GM12864 (cell line): Measurements from ENCODE around the gene SIN3A.

Experiments used
- DNase-seq: peaks from one replicate; pipeline ENCODE4 v3.0.0-alpha.2; 2011; ENCODE audit warnings: low read depth
- H3K4me3 ChIP-seq: 2 replicates; pipeline ENCODE4 v1.5.1; 2011; ENCODE audit warnings: mild to moderate bottlenecking, low read depth, low read length, control low read depth
- TF ChIP-seq, protein P1 (sequence below): IDR thresholded peaks from 2 replicates; pipeline ENCODE4 v1.5.1; 2011; ENCODE audit warnings: low read depth, mild to moderate bottlenecking, moderate library complexity, low read length, control low read depth, inconsistent platforms; ENCODE audit errors: missing control alignments

Gene SIN3A

DNA sequence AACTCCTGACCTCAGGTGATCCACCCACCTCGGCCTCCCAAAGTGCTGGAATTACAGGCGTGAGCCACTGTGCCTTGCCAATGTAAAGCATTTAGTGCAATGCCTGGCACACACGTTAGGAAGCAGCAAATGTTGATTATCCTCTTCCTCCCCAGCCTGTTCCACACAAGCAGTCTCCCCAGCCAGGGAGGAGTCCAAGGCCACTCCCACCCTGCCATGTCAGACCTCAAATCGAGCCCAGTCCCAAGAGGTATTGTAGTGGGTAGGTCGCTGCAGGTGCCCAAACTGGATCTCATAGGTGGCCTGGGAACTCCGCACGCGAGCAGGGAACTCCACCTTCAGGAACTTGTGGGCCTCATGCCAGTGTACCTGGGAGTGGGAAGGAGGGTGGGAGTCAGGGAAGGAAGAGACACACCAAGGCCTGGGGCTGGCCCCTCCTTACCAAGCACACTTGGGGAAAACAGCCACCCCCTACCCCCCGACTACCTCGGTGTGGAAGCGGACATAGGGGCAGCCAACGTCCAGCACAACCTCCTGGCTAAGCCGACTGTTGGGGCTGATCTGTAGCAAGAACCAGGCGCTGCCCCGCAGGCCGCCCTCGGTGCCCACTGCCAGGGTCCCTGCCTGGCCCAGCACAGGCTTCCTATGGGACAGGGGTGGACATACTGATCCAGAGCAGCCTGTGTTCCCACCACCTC lies 93.4 kb downstream of the SIN3A start:
- TF ChIP-seq, protein P1, sequence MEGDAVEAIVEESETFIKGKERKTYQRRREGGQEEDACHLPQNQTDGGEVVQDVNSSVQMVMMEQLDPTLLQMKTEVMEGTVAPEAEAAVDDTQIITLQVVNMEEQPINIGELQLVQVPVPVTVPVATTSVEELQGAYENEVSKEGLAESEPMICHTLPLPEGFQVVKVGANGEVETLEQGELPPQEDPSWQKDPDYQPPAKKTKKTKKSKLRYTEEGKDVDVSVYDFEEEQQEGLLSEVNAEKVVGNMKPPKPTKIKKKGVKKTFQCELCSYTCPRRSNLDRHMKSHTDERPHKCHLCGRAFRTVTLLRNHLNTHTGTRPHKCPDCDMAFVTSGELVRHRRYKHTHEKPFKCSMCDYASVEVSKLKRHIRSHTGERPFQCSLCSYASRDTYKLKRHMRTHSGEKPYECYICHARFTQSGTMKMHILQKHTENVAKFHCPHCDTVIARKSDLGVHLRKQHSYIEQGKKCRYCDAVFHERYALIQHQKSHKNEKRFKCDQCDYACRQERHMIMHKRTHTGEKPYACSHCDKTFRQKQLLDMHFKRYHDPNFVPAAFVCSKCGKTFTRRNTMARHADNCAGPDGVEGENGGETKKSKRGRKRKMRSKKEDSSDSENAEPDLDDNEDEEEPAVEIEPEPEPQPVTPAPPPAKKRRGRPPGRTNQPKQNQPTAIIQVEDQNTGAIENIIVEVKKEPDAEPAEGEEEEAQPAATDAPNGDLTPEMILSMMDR, result no peak
- no peak for DNase-seq
- H3K4me3 ChIP-seq, result no peak overlapping the region

DNA sequence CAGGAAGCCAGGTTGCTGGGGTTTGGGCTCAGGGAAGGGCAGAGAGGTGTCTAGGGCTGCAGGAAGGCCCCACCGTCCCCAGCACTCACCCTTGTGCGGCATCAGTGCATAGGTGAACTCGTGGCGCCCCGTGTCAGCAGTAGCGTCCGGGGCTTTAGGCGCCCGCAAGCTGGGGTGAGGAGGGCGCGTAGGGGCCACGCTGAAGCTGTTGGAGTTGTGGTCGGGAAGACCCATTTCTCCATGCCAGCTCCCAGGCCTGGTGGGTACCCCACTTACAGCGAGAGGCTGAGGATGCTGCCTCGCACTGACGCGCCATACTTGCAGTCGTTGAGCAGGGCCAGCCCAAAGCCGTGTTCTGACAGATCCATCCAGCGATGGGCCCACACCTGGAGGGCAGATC lies 95.0 kb downstream of the SIN3A start:
- no peak for DNase-seq
- TF ChIP-seq, protein P1, result no peak

DNA sequence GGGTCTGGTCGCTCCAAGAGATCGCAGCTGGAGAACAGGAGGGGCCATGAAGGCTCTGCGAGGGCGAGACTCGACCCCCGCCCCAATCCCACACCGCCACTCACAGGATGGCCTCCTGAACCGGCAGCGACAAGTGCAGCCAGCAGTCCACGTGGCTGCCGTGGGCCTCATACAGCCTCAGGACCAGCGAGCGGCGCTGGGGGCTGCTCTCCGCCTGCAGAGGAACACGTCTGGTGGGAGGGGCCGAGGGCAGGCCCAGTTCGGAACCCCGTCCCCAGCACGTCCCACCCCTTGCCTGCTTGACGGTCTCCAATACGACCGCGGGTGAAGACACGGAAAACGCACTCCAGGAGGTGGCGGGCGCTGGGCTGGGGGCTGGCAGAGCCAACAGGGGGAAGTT lies 95.5 kb downstream of the SIN3A start:
- H3K4me3 ChIP-seq, result no peak overlapping the region
- TF ChIP-seq, protein P1, result no peak

More for the DNA sequence above, 95.0 kb downstream of the SIN3A start:
- no peak overlapping the region for H3K4me3 ChIP-seq

DNA sequence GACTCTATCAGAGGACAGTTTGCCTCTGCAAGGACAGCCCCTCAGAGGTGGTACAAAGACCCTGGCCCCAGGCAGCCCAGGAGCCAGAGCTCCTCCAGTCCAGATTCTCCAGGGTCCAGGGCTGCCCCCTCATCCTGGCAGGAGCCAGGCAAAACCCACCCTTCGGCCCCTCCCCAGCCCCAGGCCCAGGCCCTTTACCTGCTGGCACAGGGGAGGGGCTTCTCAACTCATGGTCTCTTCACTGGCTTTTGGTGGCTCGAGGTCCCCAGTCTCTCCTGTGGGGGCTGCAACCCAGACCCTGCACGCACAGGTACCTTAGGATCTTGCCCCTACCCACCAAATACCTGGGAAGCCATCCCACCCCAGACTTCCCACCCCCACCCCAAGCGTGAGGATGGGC lies 96.1 kb downstream of the SIN3A start:
- no peak for DNase-seq
- TF ChIP-seq, protein P1, result no peak
- no peak overlapping the region for H3K4me3 ChIP-seq

More for the DNA sequence above, 95.5 kb downstream of the SIN3A start:
- no peak for DNase-seq

DNA sequence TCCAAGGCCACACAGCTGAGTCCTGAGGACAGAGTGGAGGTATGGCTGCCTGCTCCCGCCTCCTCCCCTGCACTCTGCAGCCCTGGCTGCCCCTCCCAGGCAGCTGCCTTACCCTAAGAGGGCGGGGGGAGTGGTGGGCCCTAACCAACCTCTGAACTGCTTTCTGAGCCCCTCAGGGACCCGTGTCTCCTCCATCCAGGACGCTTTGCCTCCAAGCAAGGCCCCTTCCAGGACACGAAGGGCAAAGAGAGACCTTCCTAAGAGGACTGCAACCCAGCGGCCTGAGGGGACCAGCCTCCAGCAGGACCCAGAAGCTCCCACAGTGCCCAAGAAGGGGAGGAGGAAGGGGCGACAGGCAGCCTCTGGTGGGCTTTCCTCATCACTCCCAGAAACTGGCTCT lies 97.0 kb downstream of the SIN3A start:
- DNase-seq, result no peak
- no peak overlapping the region for H3K4me3 ChIP-seq
- TF ChIP-seq, protein P1, result no peak

DNA sequence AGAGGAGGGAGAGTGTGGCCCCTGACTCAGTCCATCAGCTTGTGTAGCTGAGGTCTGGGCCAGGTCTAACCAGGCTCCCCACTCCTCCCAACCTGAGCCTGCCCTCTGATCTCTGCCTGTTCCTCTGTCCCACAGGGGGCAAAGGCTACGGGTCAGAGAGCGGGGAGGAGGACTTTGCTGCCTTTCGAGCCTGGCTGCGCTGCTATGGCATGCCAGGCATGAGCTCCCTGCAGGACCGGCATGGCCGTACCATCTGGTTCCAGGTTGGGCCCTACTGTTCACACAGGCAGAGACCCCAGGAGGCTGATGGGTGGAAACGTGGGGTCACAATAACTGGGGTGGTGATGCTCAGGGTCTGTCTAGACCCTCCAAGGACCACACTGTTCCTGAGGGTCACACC lies 97.9 kb downstream of the SIN3A start:
- TF ChIP-seq, protein P1, result no peak
- DNase-seq, result no peak
- no peak overlapping the region for H3K4me3 ChIP-seq
